Ramos (cell line): ENCODE results near the gene MORN3.
"Not testable (repeated sequence)": the region's sequence is repeated elsewhere in the genome, so short reads cannot be mapped to it uniquely, and the experiment has no call there.

Experiments
- in situ Hi-C: fragments of 300-500 bp; cut with MboI; formaldehyde crosslinking; loops from one replicate; pipeline ENCODE4 v1.14.3; 2022; ENCODE audit warnings: low sequenced_read_pairs; ENCODE audit not compliant: unreplicated experiment

The MORN3 gene

GRCh38 chr12:121693155-121693687 is 23.8 kb upstream of the MORN3 start:
- in situ Hi-C loops, result loop anchor here (5.0 kb wide), 2 partner anchors 99 to 194 kb away; partner anchors contain the start of genes PSMD9 and RHOF

- in situ Hi-C loops, result loop anchor here (5.0 kb wide), 2 partner anchors 100 to 195 kb away; partner anchors contain the start of genes PSMD9 and RHOF
Observed at GRCh38 chr12:121692744-121693143, 23.3 kb upstream of the MORN3 start.

- in situ Hi-C loops, result no loop called here
Observed at GRCh38 chr12:121689430-121689829, 20.0 kb upstream of the MORN3 start.

- in situ Hi-C loops, result no loop called here
Observed at GRCh38 chr12:121688966-121689365, 19.5 kb upstream of the MORN3 start.

- in situ Hi-C loops, result loop anchor here (5.0 kb wide), 1 partner anchor 187 kb away; no protein-coding TSS in a partner anchor
Observed at GRCh38 chr12:121679661-121680197, 10.3 kb upstream of the MORN3 start.

- in situ Hi-C loops, result loop anchor here (5.0 kb wide), 1 partner anchor 187 kb away; no protein-coding TSS in a partner anchor
Observed at GRCh38 chr12:121678716-121679300, 9.4 kb upstream of the MORN3 start.

- in situ Hi-C loops, result loop anchor here (5.0 kb wide), 1 partner anchor 186 kb away; no protein-coding TSS in a partner anchor
Observed at GRCh38 chr12:121678305-121678704, 8.9 kb upstream of the MORN3 start.

GRCh38 chr12:121676190-121676589 is 6.7 kb upstream of the MORN3 start:
- in situ Hi-C loops, result loop anchor here (5.0 kb wide), 1 partner anchor 184 kb away; no protein-coding TSS in a partner anchor

GRCh38 chr12:121673013-121673511 is 3.6 kb upstream of the MORN3 start:
- in situ Hi-C loops, result no loop called here

- in situ Hi-C loops, result loop anchor here (5.0 kb wide), 1 partner anchor 117 kb away; no protein-coding TSS in a partner anchor
Observed at GRCh38 chr12:121668750-121669520, 519 bp downstream of the MORN3 start.

- in situ Hi-C loops, result loop anchor here (5.0 kb wide), 1 partner anchor 115 kb away; no protein-coding TSS in a partner anchor
Observed at GRCh38 chr12:121666829-121667228, 2.6 kb downstream of the MORN3 start.

- in situ Hi-C loops, result no loop called here
Observed at GRCh38 chr12:121663610-121663929, 5.9 kb downstream of the MORN3 start.

- in situ Hi-C loops, result not testable (repeated sequence)
Observed at GRCh38 chr12:121661353-121662105, 7.9 kb downstream of the MORN3 start.

- in situ Hi-C loops, result no loop called here
Observed at GRCh38 chr12:121657305-121658008, 12.0 kb downstream of the MORN3 start.

GRCh38 chr12:121656122-121656521 is 13.3 kb downstream of the MORN3 start:
- in situ Hi-C loops, result no loop called here

- in situ Hi-C loops, result no loop called here
Observed at GRCh38 chr12:121653999-121654398, 15.5 kb downstream of the MORN3 start.

- in situ Hi-C loops, result no loop called here
Observed at GRCh38 chr12:121652767-121653497, 16.5 kb downstream of the MORN3 start.

- in situ Hi-C loops, result no loop called here
Observed at GRCh38 chr12:121651320-121651719, 18.1 kb downstream of the MORN3 start.
